Testis (tissue), 2 donors: ENCODE results near the gene EDN2.

Experiments
- CTCF ChIP-seq, 3 experiments: fragments of 450-650 bp in 2 of 3; fragments of 200-600 bp in 1 of 3; sonication (generic) in 1 of 3; IDR thresholded peaks; one replicate each; pipeline ENCODE4 v1.5.1; 2016 to 2019; ENCODE audit warnings: antibody characterized with exemption in 3 of 3, mild to moderate bottlenecking in 2 of 3, moderate library complexity in 1 of 3
- POLR2A ChIP-seq: fragments of 450-650 bp; IDR thresholded peaks from one replicate; pipeline ENCODE4 v1.6.1; 2017; ENCODE audit warnings: antibody characterized with exemption, mild to moderate bottlenecking, moderate library complexity

- TF ChIP-seq CTCF (IDR thresholded peaks at IDR 0.05), result no peak
- no peak for TF ChIP-seq POLR2A
Measured at GRCh38 chr1:41479808-41480160, 4.7 kb downstream of the EDN2 start.
